SH-SY5Y (cell line): ENCODE data around the gene PRG2.

Experiments used
- GATA2 ChIP-seq: IDR thresholded peaks from 2 replicates; pipeline ENCODE4 v1.6.1; 2011; ENCODE audit warnings: mild to moderate bottlenecking, low read depth, low read length
- GATA3 ChIP-seq: IDR thresholded peaks from 2 replicates; pipeline ENCODE4 v1.6.1; 2011; ENCODE audit warnings: low read depth, mild to moderate bottlenecking, low read length, moderate library complexity

DNA sequence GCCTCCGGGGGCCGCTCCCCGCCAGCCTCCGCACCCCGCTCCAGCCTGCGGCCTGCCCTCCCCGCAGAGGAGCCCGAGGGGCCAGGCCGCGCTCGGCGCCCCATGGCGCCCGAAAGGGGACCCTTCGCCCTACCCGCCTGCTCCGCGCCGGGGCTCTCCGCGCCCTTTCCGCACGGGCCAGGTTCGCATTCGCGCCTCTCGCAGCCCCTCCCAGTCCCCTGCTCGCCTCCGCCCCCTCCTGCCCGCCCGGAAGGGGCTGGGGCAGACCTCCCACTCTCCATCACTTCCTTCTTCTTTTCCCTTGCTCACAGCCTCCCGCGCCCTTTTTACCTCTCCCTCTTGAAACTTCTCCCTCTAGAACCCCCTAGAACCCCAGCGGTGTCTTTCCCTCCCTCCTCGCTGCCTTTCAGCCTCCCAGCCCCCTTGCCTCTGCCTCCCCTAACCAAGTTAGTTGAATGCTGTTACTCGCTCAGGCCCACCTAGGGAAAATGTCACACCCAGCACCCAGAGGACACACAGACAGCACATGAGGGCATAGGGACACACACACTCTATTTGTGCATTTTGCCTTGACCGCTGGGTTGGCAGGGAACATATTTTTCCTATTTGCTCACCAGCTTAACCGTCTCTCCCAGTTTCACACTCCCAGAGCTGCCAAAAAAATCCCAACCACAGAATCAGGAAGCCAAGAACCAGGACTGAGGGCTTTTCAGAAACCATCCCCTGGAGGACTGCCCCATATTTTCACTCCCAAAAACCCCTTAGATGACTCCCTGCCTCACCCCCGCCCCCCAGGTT is 36.7 kb upstream of the PRG2 start, which contains the start of gene SLC43A3:
- TF ChIP-seq GATA2 (no peak), GATA3 (no peak)
